A549 (cell line): ENCODE data around the gene CHCT1. TPM values are rescaled to one million over a fixed set of nuclear protein-coding genes. Genes with fewer than 3 reads are reported as not detected.

Experiments
- ATAC-seq, 2 experiments: fragments of 200-7000 bp in 1 of 2; fragments of >200 bp in 1 of 2; cut with Nextera tagmentation in 1 of 2; cut with Tn5 transposase in 1 of 2; 3 replicates each; pipeline versions ENCODE4 v1.8.0 to v1.9.1; 2018 to 2020; ENCODE audit warnings: mild to moderate bottlenecking in 1 of 2, moderate library complexity in 1 of 2
- CTCF ChIA-PET: fragments of 300-600 bp; sonication (Branson Sonifier 250); formaldehyde crosslinking; extraction: SDS; loops from one replicate; lab custom pipeline; 2021; ENCODE audit warnings: antibody characterized with exemption, inconsistent platforms; lab: Yijun Ruan, JAX
- POLR2A ChIA-PET: fragments of 350-600 bp; formaldehyde crosslinking; extraction: SDS; loops from one replicate; lab custom pipeline; 2021; ENCODE audit warnings: antibody characterized with exemption, inconsistent platforms; lab: Yijun Ruan, JAX
- DNase-seq, 2 experiments: peaks; one replicate each; pipeline versions ENCODE4 v3.0.0 to v3.0.0-alpha.2; 2011 to 2016; ENCODE audit warnings: low read depth in 1 of 2, low spot score in 1 of 2
- FAIRE-seq: peaks from 2 replicates; lab custom pipeline; 2011; peaks lifted over from hg19 to GRCh38; lab: Jason Lieb, UNC
- H3K27ac ChIP-seq, 2 experiments: fragments of >200 bp; sonication (Bioruptor Twin); formaldehyde crosslinking; 3 replicates each; pipeline ENCODE4 v1.5.1; 2016 to 2017
- H3K4me1 ChIP-seq: fragments of >200 bp; sonication (Bioruptor Twin); formaldehyde crosslinking; 3 replicates; pipeline ENCODE4 v1.6.1; 2016
- H3K4me2 ChIP-seq: fragments of >200 bp; sonication (Bioruptor Twin); formaldehyde crosslinking; 3 replicates; pipeline ENCODE4 v1.6.1; 2016
- H3K4me3 ChIP-seq: fragments of >200 bp; sonication (Bioruptor Twin); formaldehyde crosslinking; 3 replicates; pipeline ENCODE4 v1.5.1; 2016
- H3K9me3 ChIP-seq: fragments of >200 bp; sonication (Bioruptor Twin); formaldehyde crosslinking; 3 replicates; pipeline ENCODE4 v1.6.1; 2016
- ATOH8 ChIP-seq: fragments of 250-450 bp; sonication (Bioruptor Pico); IDR thresholded peaks from 2 replicates; pipeline ENCODE4 v1.5.0; 2020; ENCODE audit warnings: low read depth, mild to moderate bottlenecking, moderate library complexity
- CBX2 ChIP-seq: fragments of 200-600 bp; sonication (generic); IDR thresholded peaks from 2 replicates; pipeline ENCODE4 v1.6.1; 2016; ENCODE audit warnings: low read depth, mild to moderate bottlenecking, borderline replicate concordance
- CEBPB ChIP-seq, 2 experiments: fragments of >200 bp in 1 of 2; sonication (Bioruptor Twin) in 1 of 2; formaldehyde crosslinking in 1 of 2; IDR thresholded peaks; 2 replicates each; pipeline ENCODE4 v1.6.1; 2012 to 2016
- EHMT2 ChIP-seq: fragments of 200-600 bp; sonication (generic); IDR thresholded peaks from 2 replicates; pipeline ENCODE4 v1.6.1; 2016; ENCODE audit warnings: antibody characterized with exemption, low read depth, mild to moderate bottlenecking, moderate library complexity
- ELK1 ChIP-seq: fragments of 150-350 bp; IDR thresholded peaks from 2 replicates; pipeline ENCODE4 v1.6.1; 2014; ENCODE audit warnings: low read depth, mild to moderate bottlenecking, low read length
- EP300 ChIP-seq, 2 experiments: fragments of >200 bp; sonication (Bioruptor Twin); formaldehyde crosslinking; IDR thresholded peaks; 2 replicates in 1 of 2; 3 replicates in 1 of 2; pipeline ENCODE4 v1.6.1; 2016 to 2017
- ESRRA ChIP-seq: fragments of 150-350 bp; IDR thresholded peaks from 2 replicates; pipeline ENCODE4 v1.6.1; 2014; ENCODE audit warnings: mild to moderate bottlenecking, low read length, borderline replicate concordance
- FOSB ChIP-seq: fragments of 250-450 bp; sonication (Bioruptor Pico); IDR thresholded peaks from 2 replicates; pipeline ENCODE4 v1.5.0; 2020; ENCODE audit warnings: mild to moderate bottlenecking, moderate library complexity
- FOXS1 ChIP-seq: fragments of 250-450 bp; sonication (Bioruptor Pico); IDR thresholded peaks from 2 replicates; pipeline ENCODE4 v1.5.0; 2020; ENCODE audit warnings: mild to moderate bottlenecking, moderate library complexity
- JUN ChIP-seq, 2 experiments: fragments of >200 bp; sonication (Bioruptor Twin); formaldehyde crosslinking; IDR thresholded peaks; 2 replicates in 1 of 2; 3 replicates in 1 of 2; pipeline ENCODE4 v1.6.1; 2016 to 2017
- KDM5A ChIP-seq: fragments of 200-600 bp; sonication (generic); IDR thresholded peaks from 2 replicates; pipeline ENCODE4 v1.6.1; 2016; ENCODE audit warnings: antibody characterized with exemption, mild to moderate bottlenecking
- POLR2A ChIP-seq: IDR thresholded peaks from 2 replicates; pipeline ENCODE4 v1.6.1; 2012; ENCODE audit warnings: mild to moderate bottlenecking, low read length
- RARB ChIP-seq: fragments of 250-450 bp; sonication (Bioruptor Pico); IDR thresholded peaks from 2 replicates; pipeline ENCODE4 v1.8.0; 2021; ENCODE audit warnings: mild to moderate bottlenecking, moderate library complexity
- RFX5 ChIP-seq: fragments of 450-650 bp; IDR thresholded peaks from 2 replicates; pipeline ENCODE4 v1.7.1; 2014; ENCODE audit warnings: antibody characterized with exemption, mild to moderate bottlenecking, moderate library complexity
- TFCP2L1 ChIP-seq: fragments of 250-450 bp; sonication (Bioruptor Pico); IDR thresholded peaks from 2 replicates; pipeline ENCODE4 v1.5.0; 2021; ENCODE audit warnings: mild to moderate bottlenecking
- TP53 ChIP-seq: fragments of 250-450 bp; sonication (Bioruptor Pico); IDR thresholded peaks from 2 replicates; pipeline ENCODE4 v1.5.0; 2021; ENCODE audit warnings: mild to moderate bottlenecking, moderate library complexity
- ZC3H11A ChIP-seq: fragments of 450-650 bp; IDR thresholded peaks from 2 replicates; pipeline ENCODE4 v1.6.1; 2014; ENCODE audit warnings: antibody characterized with exemption, mild to moderate bottlenecking
- WGBS: methylation state at CpG from one replicate; pipeline ENCODE4 v1.1.6; 2017; ENCODE audit errors: missing lambda C conversion rate; 5-methylcytosine and 5-hydroxymethylcytosine counted together
- polyA plus RNA-seq, 4 experiments: library from polyadenylated mRNA; depleted of rRNA in 3 of 4; stranded (reverse); fragments of >200 nt; fragmentation: RNase III in 1 of 4; extraction: RNeasy Plus Mini Kit Qiagen cat#74134 plus additional on column Dnase treatment in 1 of 4; gene quantifications; 2 replicates in 3 of 4; 3 replicates in 1 of 4; pipeline ENCODE4 v1.2.3, GENCODE V29; 2011 to 2017
- TF ChIP-seq, protein P1 (sequence below): IDR thresholded peaks from 2 replicates; pipeline ENCODE4 v1.6.1; 2012
- TF ChIP-seq, protein P2 (sequence below): fragments of >200 bp; sonication (Bioruptor Twin); formaldehyde crosslinking; IDR thresholded peaks from 3 replicates; pipeline ENCODE4 v1.6.1; 2016

Gene CHCT1
- polyA plus RNA-seq, 2 of the 4 experiments (the other 2 are of a cell fraction): 0.10 TPM; not detected in 1

DNA sequence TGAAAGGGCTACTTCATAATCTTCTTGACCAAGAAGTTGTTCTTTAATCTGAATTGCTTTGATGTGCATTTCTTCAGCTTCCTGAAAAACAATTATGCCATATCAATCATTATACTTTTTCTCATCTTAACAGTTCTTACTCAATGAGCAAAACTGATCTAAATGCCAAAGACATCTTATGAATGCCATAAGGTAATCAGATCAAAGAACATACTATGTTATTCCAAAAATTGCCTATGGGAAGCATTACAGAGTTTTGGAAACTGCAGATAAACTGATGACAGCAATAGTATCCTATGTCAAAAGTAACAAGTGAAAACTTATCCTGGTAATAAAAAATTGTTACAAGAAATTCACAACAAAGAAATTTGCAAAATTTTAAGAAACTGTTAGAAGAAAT lies 29.7 kb downstream of the CHCT1 start (continued):
- TF ChIP-seq POLR2A: no peak
- TF ChIP-seq ELK1: no peak
- TF ChIP-seq, protein P1, sequence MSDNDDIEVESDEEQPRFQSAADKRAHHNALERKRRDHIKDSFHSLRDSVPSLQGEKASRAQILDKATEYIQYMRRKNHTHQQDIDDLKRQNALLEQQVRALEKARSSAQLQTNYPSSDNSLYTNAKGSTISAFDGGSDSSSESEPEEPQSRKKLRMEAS: no peak
- TF ChIP-seq KDM5A: no peak
- no peak for TF ChIP-seq FOSB
- no peak for TF ChIP-seq TFCP2L1 (CRISPR knock-in tag)
- TF ChIP-seq FOXS1 (CRISPR knock-in tag): no peak
- TF ChIP-seq CBX2: no peak

- POLR2A ChIA-PET: no interaction called here
- no peak for DNase-seq
- H3K4me2 ChIP-seq: no peak overlapping the region
- 95% methylated on average over 4 of the region's 4 CpGs for WGBS
- peaks cover 9% of the 10 kb centered on the region; the same call in 2 of the 3 replicates for H3K9me3 ChIP-seq
- no peak overlapping the region for H3K27ac ChIP-seq
- TF ChIP-seq ZC3H11A: no peak
- no peak for TF ChIP-seq JUN (IDR thresholded peaks at IDR 0.05)
- TF ChIP-seq TFCP2L1 (CRISPR knock-in tag): no peak
- no peak for TF ChIP-seq ESRRA
- TF ChIP-seq EHMT2: no peak
- TF ChIP-seq, protein P1: no peak
- no peak for TF ChIP-seq TP53 (CRISPR knock-in tag)
- TF ChIP-seq, protein P2, sequence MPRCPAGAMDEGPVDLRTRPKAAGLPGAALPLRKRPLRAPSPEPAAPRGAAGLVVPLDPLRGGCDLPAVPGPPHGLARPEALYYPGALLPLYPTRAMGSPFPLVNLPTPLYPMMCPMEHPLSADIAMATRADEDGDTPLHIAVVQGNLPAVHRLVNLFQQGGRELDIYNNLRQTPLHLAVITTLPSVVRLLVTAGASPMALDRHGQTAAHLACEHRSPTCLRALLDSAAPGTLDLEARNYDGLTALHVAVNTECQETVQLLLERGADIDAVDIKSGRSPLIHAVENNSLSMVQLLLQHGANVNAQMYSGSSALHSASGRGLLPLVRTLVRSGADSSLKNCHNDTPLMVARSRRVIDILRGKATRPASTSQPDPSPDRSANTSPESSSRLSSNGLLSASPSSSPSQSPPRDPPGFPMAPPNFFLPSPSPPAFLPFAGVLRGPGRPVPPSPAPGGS: no peak
- no peak for TF ChIP-seq RARB (CRISPR knock-in tag)
- no peak for TF ChIP-seq RFX5
- FAIRE-seq: no peak
- H3K4me3 ChIP-seq: no peak overlapping the region
- no peaks in the 10 kb centered on the region for H3K4me1 ChIP-seq
- CTCF ChIA-PET: interaction anchor here (0.8 to 1.4 kb wide), 3 partner anchors 19 to 39 kb away, joined by 3 to 4 read pairs (median 3); no protein-coding TSS in a partner anchor
- ATAC-seq: no peak
These were observed 33.1 kb downstream of the CHCT1 start for GRCh38 chr17:60455378-60455777.

- H3K4me2 ChIP-seq: no peak overlapping the region
- no peak overlapping the region for H3K27ac ChIP-seq
- H3K9me3 ChIP-seq: peaks cover 9% of the 10 kb centered on the region; the same call in 2 of the 3 replicates
- CTCF ChIA-PET: interaction anchor here (0.7 kb wide), 1 partner anchor 9 kb away, joined by 4 read pairs; no protein-coding TSS in a partner anchor
- no peak overlapping the region for H3K4me3 ChIP-seq
- H3K4me1 ChIP-seq: no peaks in the 10 kb centered on the region
- 96% methylated on average over 2 of the region's 2 CpGs for WGBS
- TF ChIP-seq CEBPB (IDR thresholded peaks at IDR 0.05) (no peak), ATOH8 (CRISPR knock-in tag) (no peak)
- FAIRE-seq (no peak), ATAC-seq (no peak), DNase-seq (no peak)
- POLR2A ChIA-PET: no interaction called here
These were observed 34.9 kb downstream of the CHCT1 start for GRCh38 chr17:60457148-60457547.

- FAIRE-seq (no peak), DNase-seq (no peak), ATAC-seq (no peak)
- TF ChIP-seq POLR2A (no peak), EP300 (IDR thresholded peaks at IDR 0.05) (0 out of 5 replicates have a peak, but pooled peaks of 1 of the 2 experiments have one; percentile 3)
- H3K4me1 ChIP-seq: no peaks in the 10 kb centered on the region
- H3K4me2 ChIP-seq: no peak overlapping the region
- ChIA-PET CTCF (interaction anchor here (1.2 kb wide), 1 partner anchor 25 kb away, joined by 3 read pairs; no protein-coding TSS in a partner anchor), POLR2A (no interaction called here)
- H3K9me3 ChIP-seq: peaks cover 9% of the 10 kb centered on the region; the same call in 2 of the 3 replicates
- H3K27ac ChIP-seq: no peak overlapping the region
- no peak overlapping the region for H3K4me3 ChIP-seq
- WGBS: 93% methylated on average over 1 of the region's 1 CpG
These were observed 39.3 kb downstream of the CHCT1 start for GRCh38 chr17:60461584-60461983.
